IPS-20b (cell line): ENCODE results near the gene ADAMTS2.

ENCODE experiments used
- H3K27ac ChIP-seq: one replicate; pipeline ENCODE4 v1.5.1; 2013; ENCODE audit warnings: low read length
- H3K27me3 ChIP-seq: 2 replicates; pipeline ENCODE4 v1.6.1; 2013; ENCODE audit warnings: mild to moderate bottlenecking, low read length, inconsistent platforms; ENCODE audit not compliant: insufficient read depth
- H3K36me3 ChIP-seq: 2 replicates; pipeline ENCODE4 v1.6.1; 2013; ENCODE audit warnings: low read depth, mild to moderate bottlenecking, inconsistent platforms, low read length, moderate library complexity; ENCODE audit not compliant: insufficient read depth
- H3K4me1 ChIP-seq: 2 replicates; pipeline ENCODE4 v1.6.1; 2013; ENCODE audit warnings: mild to moderate bottlenecking, control low read depth, inconsistent platforms, low read length, moderate library complexity; ENCODE audit not compliant: insufficient read depth
- H3K4me3 ChIP-seq: 2 replicates; pipeline ENCODE4 v1.5.1; 2013; ENCODE audit warnings: mild to moderate bottlenecking, low read length, inconsistent platforms
- H3K9ac ChIP-seq: 2 replicates; pipeline ENCODE4 v1.6.1; 2013; ENCODE audit warnings: low read depth, mild to moderate bottlenecking, inconsistent platforms, low read length, moderate library complexity
- H3K9me3 ChIP-seq: 2 replicates; pipeline ENCODE4 v1.6.1; 2013; ENCODE audit warnings: mild to moderate bottlenecking, low read depth, low read length, inconsistent platforms; ENCODE audit not compliant: insufficient read depth

ADAMTS2 gene

DNA sequence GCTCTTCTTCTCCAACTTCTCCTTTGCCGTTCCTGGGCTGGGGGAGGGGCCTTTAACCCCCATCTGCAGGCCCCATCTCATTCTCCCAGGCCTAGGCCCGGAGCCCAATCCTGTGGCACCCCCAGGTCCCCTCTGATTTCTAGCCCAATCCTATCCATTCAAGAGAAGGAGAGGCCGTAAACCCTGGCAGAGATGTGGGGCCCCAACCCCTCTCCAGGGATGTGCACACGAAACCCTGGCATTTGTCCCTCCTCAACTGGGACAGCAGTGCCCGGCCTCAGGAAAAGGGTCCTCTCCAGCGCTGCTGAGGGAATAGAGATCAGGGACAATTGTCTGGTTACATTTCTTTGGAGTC is 24.2 kb upstream of the ADAMTS2 start:
- H3K36me3 ChIP-seq = no peaks in the 10 kb centered on the region
- H3K4me3 ChIP-seq = no peak overlapping the region
- no peaks in the 10 kb centered on the region for H3K27me3 ChIP-seq
- H3K27ac ChIP-seq = no peak overlapping the region
- no peaks in the 10 kb centered on the region for H3K4me1 ChIP-seq
- no peak overlapping the region for H3K9ac ChIP-seq
- no peaks in the 10 kb centered on the region for H3K9me3 ChIP-seq

DNA sequence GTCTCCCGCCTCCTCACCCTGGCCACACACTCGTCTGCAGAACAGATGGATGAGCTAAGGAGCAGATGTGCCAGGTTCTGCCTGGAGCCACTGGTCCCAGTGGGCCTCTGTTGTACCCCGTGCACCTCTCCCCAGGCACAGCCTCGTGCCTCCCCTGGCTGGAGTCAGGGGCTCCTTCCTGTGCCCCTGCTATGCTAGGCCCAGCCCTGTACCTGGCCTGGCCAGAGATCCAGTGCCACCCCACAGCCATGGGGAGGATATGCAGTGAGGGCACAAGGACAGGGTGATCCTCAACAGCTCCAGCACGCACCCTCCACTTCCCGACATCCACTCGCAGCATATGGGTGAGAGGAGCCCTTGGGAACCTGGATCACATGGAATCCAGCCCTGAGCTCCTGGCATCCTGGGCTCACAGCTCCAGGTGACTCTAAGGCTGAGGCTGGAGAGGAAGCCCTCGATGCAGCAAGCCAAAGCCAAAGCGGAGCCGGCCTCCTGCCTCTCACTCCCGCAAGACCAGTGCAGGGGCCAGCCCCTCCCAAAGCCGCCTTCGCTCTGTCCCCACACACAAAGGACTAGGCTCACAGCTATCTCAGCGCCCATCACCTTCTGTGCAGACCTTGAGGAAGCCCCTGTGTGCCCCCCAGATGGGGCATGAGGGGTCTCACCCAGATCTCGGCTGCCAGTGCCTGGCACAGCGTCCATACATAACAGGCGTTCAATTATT is 23.7 kb upstream of the ADAMTS2 start:
- H3K36me3 ChIP-seq = no peaks in the 10 kb centered on the region
- no peak overlapping the region for H3K9ac ChIP-seq
- no peaks in the 10 kb centered on the region for H3K4me1 ChIP-seq
- H3K9me3 ChIP-seq = no peaks in the 10 kb centered on the region
- no peak overlapping the region for H3K27ac ChIP-seq
- no peaks in the 10 kb centered on the region for H3K27me3 ChIP-seq
- H3K4me3 ChIP-seq = no peak overlapping the region

GRCh38 chr5:179368126-179368805 is 23.0 kb upstream of the ADAMTS2 start:
- Histone ChIP-seq H3K4me3 (no peak overlapping the region), H3K4me1 (no peaks in the 10 kb centered on the region), H3K27ac (no peak overlapping the region), H3K9me3 (no peaks in the 10 kb centered on the region), H3K36me3 (no peaks in the 10 kb centered on the region), H3K27me3 (no peaks in the 10 kb centered on the region), H3K9ac (no peak overlapping the region)

DNA sequence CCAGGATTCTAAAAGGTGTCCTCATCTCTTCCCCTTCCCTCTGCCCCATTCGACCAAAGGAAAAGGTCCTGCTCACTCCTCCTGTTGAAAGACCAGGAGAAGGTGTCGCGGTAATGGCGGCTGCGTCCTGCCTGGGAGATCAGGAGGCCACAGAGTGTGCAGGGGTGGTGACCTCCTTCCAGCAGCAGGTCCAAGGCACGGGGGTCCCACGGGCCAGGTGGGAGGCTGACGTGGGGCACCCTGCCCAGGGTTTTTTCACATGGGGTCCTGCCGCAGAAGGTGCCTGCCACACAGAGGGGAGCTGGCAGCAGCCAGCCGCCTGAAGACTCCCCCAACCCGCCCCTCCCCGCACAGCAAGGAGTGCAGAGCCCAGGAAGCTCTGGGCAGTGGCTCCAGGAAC is 22.2 kb upstream of the ADAMTS2 start:
- H3K36me3 ChIP-seq = no peaks in the 10 kb centered on the region
- H3K9ac ChIP-seq = no peak overlapping the region
- no peaks in the 10 kb centered on the region for H3K9me3 ChIP-seq
- H3K4me3 ChIP-seq = no peak overlapping the region
- H3K27ac ChIP-seq = no peak overlapping the region
- no peaks in the 10 kb centered on the region for H3K4me1 ChIP-seq
- no peaks in the 10 kb centered on the region for H3K27me3 ChIP-seq

DNA sequence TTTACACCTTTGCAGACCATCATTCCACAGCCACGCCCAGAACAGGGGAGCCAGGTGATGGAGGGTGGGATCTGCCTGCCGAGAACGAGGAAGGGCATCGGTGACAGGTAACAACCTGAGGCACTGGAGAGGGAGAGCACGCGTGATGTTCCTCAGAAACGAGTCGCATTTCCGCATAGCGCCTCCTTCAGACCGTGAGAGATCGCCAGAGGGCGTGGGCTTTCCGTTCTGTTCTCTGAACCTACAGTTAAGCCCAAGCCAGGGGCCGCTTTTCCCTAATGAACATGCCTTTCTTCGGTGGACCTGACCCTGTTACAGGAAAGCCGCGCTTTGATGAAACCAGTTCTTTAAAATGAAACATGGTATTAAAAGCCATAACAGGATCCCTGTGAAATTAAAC is 17.1 kb upstream of the ADAMTS2 start:
- Histone ChIP-seq H3K4me3 (no peak overlapping the region), H3K27ac (no peak overlapping the region), H3K9me3 (no peaks in the 10 kb centered on the region), H3K27me3 (no peaks in the 10 kb centered on the region), H3K36me3 (no peaks in the 10 kb centered on the region), H3K9ac (no peak overlapping the region), H3K4me1 (no peaks in the 10 kb centered on the region)

- Histone ChIP-seq H3K4me1 (no peaks in the 10 kb centered on the region), H3K9me3 (no peaks in the 10 kb centered on the region), H3K9ac (no peak overlapping the region), H3K27ac (no peak overlapping the region), H3K27me3 (no peaks in the 10 kb centered on the region), H3K36me3 (no peaks in the 10 kb centered on the region), H3K4me3 (no peak overlapping the region)
These were observed 15.9 kb upstream of the ADAMTS2 start for GRCh38 chr5:179361037-179361603.

GRCh38 chr5:179357031-179357430 is 11.8 kb upstream of the ADAMTS2 start:
- Histone ChIP-seq H3K4me3 (no peak overlapping the region), H3K9ac (no peak overlapping the region), H3K9me3 (no peaks in the 10 kb centered on the region), H3K27ac (no peak overlapping the region), H3K36me3 (no peaks in the 10 kb centered on the region), H3K27me3 (no peaks in the 10 kb centered on the region), H3K4me1 (no peaks in the 10 kb centered on the region)

DNA sequence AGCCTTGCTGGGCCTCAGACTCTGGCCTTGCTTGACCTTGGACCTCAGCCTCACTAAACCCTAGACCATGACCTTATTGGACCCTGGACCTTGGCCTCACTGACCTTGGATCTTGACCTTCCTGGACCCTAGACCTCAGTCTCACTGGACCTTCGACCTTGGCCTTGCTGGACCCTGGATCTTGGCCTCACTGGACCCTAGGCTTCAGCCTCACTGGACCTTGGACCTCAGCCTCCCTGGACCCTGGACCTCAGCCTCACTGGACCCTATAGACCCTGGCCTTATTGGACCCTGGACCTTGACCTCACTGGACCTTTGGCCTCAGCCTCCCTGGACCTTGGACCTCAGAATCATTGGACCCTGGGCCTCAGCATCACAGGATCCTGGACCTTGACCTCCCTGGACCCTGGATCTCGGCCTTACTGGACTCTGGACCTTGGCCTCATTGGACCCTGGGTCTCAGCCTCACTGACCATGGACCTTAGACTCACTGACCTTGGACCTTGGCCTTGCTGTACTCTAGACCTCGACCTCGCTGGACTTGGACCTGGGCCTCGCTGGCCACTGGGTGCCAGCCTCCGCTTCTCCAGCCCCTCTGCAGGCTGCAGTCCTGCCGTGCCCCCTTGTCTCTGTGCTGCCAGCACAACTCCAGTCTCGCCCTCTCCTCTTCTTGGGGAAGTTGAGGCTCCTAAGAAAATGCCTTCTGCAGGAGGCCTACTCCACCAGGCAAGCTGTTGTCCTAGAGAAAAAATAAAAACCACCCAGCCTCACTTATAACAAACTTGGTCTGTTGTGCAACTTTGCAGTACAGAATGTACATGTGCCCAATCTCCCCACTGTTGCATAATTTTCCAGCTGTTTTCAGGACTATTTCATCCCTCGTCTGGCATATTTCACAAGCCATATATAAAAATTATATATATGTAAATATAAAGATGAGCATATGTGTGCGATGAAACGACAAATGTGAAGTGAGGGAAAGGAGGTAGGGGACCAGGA is 11.0 kb upstream of the ADAMTS2 start:
- H3K36me3 ChIP-seq = no peaks in the 10 kb centered on the region
- no peaks in the 10 kb centered on the region for H3K27me3 ChIP-seq
- H3K9me3 ChIP-seq = no peaks in the 10 kb centered on the region
- no peak overlapping the region for H3K4me3 ChIP-seq
- no peaks in the 10 kb centered on the region for H3K4me1 ChIP-seq
- H3K27ac ChIP-seq = no peak overlapping the region
- H3K9ac ChIP-seq = no peak overlapping the region

GRCh38 chr5:179354305-179354882 is 9.1 kb upstream of the ADAMTS2 start:
- Histone ChIP-seq H3K36me3 (no peaks in the 10 kb centered on the region), H3K9ac (no peak overlapping the region), H3K27ac (no peak overlapping the region), H3K4me1 (no peaks in the 10 kb centered on the region), H3K27me3 (peaks cover 1% of the 10 kb centered on the region; the same call in 1 of the 2 replicates), H3K9me3 (no peaks in the 10 kb centered on the region), H3K4me3 (no peak overlapping the region)

- no peak overlapping the region for H3K27ac ChIP-seq
- no peaks in the 10 kb centered on the region for H3K36me3 ChIP-seq
- no peaks in the 10 kb centered on the region for H3K9me3 ChIP-seq
- peaks cover 3% of the 10 kb centered on the region; the same call in 1 of the 2 replicates for H3K4me1 ChIP-seq
- no peak overlapping the region for H3K9ac ChIP-seq
- no peak overlapping the region for H3K4me3 ChIP-seq
- H3K27me3 ChIP-seq = peaks cover 49% of the 10 kb centered on the region
These were observed 3.6 kb upstream of the ADAMTS2 start for GRCh38 chr5:179348843-179349242.

DNA sequence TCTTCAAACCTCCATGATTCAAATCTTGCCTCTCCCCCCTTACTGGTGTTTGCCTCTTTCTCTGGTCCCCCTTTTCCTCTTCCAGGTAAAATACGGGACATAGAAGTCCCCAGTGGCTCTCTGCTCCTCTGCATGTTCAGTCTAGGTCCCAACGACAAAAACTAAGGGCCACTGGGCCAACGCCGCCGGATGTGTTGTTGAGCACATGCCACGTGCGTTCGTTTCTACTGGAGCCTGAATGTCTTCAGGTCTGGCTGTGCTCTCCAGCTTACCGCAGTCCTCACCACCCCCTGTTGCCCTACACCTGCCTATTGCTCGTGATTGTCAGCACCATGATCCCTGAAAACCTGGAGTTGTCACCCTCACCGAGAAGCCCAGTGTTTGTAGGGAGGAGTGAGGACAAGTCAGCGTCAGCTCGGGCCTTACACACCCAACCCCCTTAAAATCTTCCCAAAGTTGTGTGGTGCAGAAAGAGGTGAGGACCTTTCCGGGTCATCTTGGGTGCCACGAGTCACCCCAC is 2.8 kb upstream of the ADAMTS2 start:
- peaks cover 7% of the 10 kb centered on the region for H3K4me1 ChIP-seq
- no peak overlapping the region for H3K4me3 ChIP-seq
- H3K9me3 ChIP-seq = no peaks in the 10 kb centered on the region
- no peaks in the 10 kb centered on the region for H3K36me3 ChIP-seq
- no peak overlapping the region for H3K27ac ChIP-seq
- peaks cover 57% of the 10 kb centered on the region for H3K27me3 ChIP-seq
- no peak overlapping the region for H3K9ac ChIP-seq
